GM12878 (cell line): ENCODE measurements around the gene KAT2B. TPM values are rescaled to one million over a fixed set of nuclear protein-coding genes. Genes with fewer than 3 reads are reported as not detected.

ENCODE experiments used
- ATAC-seq: fragments of 200-7000 bp; cut with Tn5 transposase; 3 replicates; pipeline ENCODE4 v1.9.1; 2020; ENCODE audit warnings: mild to moderate bottlenecking, moderate library complexity
- BruUV-seq: library from RNA; stranded (reverse); fragments of 400-500 nt; replicated peaks from 2 replicates; lab custom pipeline; 2021; lab: Mats Ljungman, UMichigan
- CTCF ChIA-PET: fragments of 300-600 bp; sonication (Branson Sonifier 250); formaldehyde crosslinking; extraction: SDS; loops from one replicate; lab custom pipeline; 2021; ENCODE audit warnings: inconsistent platforms; lab: Yijun Ruan, JAX
- POLR2A ChIA-PET: fragments of 350-600 bp; formaldehyde crosslinking; extraction: SDS; loops from one replicate; lab custom pipeline; 2021; ENCODE audit warnings: inconsistent platforms; lab: Charles Lee
- RAD21 ChIA-PET: fragments of 300-600 bp; sonication (Branson Sonifier 250); formaldehyde crosslinking; loops from one replicate; lab custom pipeline; 2023; ENCODE audit warnings: antibody characterized with exemption; ENCODE audit not compliant: unreplicated experiment; lab: Charles Lee
- SMC1A ChIA-PET: fragments of 300-600 bp; sonication (Branson Sonifier 250); formaldehyde crosslinking; loops from one replicate; lab custom pipeline; 2023; ENCODE audit not compliant: unreplicated experiment, uncharacterized antibody; lab: Charles Lee
- DNase-seq: peaks from one replicate; pipeline ENCODE4 v3.0.0-alpha.2; 2011; ENCODE audit warnings: low read depth, low spot score
- FAIRE-seq: peaks from 3 replicates; lab custom pipeline; 2011; peaks lifted over from hg19 to GRCh38; lab: Jason Lieb, UNC
- H2AFZ ChIP-seq: 2 replicates; pipeline ENCODE4 v1.6.0; 2011; ENCODE audit warnings: low read depth, low read length, control low read depth; ENCODE audit not compliant: control insufficient read depth
- H3K27ac ChIP-seq: 2 replicates; pipeline ENCODE4 v1.5.1; 2011; ENCODE audit warnings: control low read depth; ENCODE audit not compliant: control insufficient read depth, insufficient read depth
- H3K27me3 ChIP-seq, 2 experiments: replicated peaks in 1 of 2; 2 replicates each; pipeline versions ENCODE4 v1.6.0 to v1.6.1; 2011; ENCODE audit warnings: low read length in 1 of 2; ENCODE audit not compliant: control insufficient read depth in 2 of 2, insufficient read depth in 2 of 2
- H3K36me3 ChIP-seq, 2 experiments: 2 replicates each; pipeline ENCODE4 v1.5.1; 2011; ENCODE audit warnings: low read length in 1 of 2; ENCODE audit not compliant: control insufficient read depth in 2 of 2, insufficient read depth in 2 of 2
- H3K4me1 ChIP-seq: 2 replicates; pipeline ENCODE4 v1.6.1; 2011; ENCODE audit warnings: mild to moderate bottlenecking, low read length, moderate library complexity, mixed read lengths; ENCODE audit not compliant: control insufficient read depth, insufficient read depth
- H3K4me2 ChIP-seq: 2 replicates; pipeline ENCODE4 v1.6.0; 2011; ENCODE audit warnings: control low read depth; ENCODE audit not compliant: control insufficient read depth, insufficient read depth
- H3K4me3 ChIP-seq: fragments of 200-600 bp; sonication (generic); 2 replicates; pipeline ENCODE4 v1.5.1; 2016
- H3K79me2 ChIP-seq: 2 replicates; pipeline ENCODE4 v1.6.0; 2011; ENCODE audit warnings: low read length; ENCODE audit not compliant: control insufficient read depth, insufficient read depth
- H3K9ac ChIP-seq: 2 replicates; pipeline ENCODE4 v1.8.0; 2011; ENCODE audit warnings: low read length, control low read depth, mixed read lengths; ENCODE audit not compliant: control insufficient read depth, insufficient read depth
- H3K9me3 ChIP-seq: replicated peaks from 3 replicates; pipeline ENCODE4 v1.5.1; 2011; ENCODE audit warnings: mild to moderate bottlenecking, low read length; ENCODE audit not compliant: control insufficient read depth, insufficient read depth
- H4K20me1 ChIP-seq: 2 replicates; pipeline ENCODE4 v1.6.0; 2011; ENCODE audit not compliant: control insufficient read depth, insufficient read depth
- BCL11A ChIP-seq: IDR thresholded peaks from 2 replicates; pipeline ENCODE4 v1.6.1; 2011; ENCODE audit warnings: low read depth, low read length
- HSF1 ChIP-seq: fragments of 150-350 bp; IDR thresholded peaks from 2 replicates; pipeline ENCODE4 v1.6.1; 2014; ENCODE audit warnings: mild to moderate bottlenecking, low read depth, low read length
- IKZF1 ChIP-seq: fragments of 450-650 bp; conservative IDR thresholded peaks from 2 replicates; pipeline ENCODE4 v1.6.1; 2017; ENCODE audit warnings: antibody characterized with exemption, mild to moderate bottlenecking
- IRF4 ChIP-seq: IDR thresholded peaks from 2 replicates; pipeline ENCODE4 v1.6.1; 2011; ENCODE audit warnings: low read depth, low read length
- KAT2A ChIP-seq: conservative IDR thresholded peaks from 2 replicates; pipeline ENCODE4 v1.6.1; 2011; ENCODE audit warnings: low read depth, low read length; ENCODE audit not compliant: control insufficient read depth
- MEF2A ChIP-seq: IDR thresholded peaks from 2 replicates; pipeline ENCODE4 v1.6.1; 2011; ENCODE audit warnings: low read depth, mild to moderate bottlenecking, low read length, moderate library complexity; ENCODE audit not compliant: insufficient read depth
- MTA2 ChIP-seq: fragments of 450-650 bp; IDR thresholded peaks from 2 replicates; pipeline ENCODE4 v1.6.1; 2016; ENCODE audit warnings: low read depth, mild to moderate bottlenecking, moderate library complexity
- MTA3 ChIP-seq: IDR thresholded peaks from 2 replicates; pipeline ENCODE4 v1.6.1; 2012; ENCODE audit warnings: low read length, inconsistent platforms, borderline replicate concordance
- RELB ChIP-seq: fragments of 450-650 bp; IDR thresholded peaks from 2 replicates; pipeline ENCODE4 v1.6.1; 2017; ENCODE audit warnings: low read depth, mild to moderate bottlenecking, moderate library complexity
- SMC3 ChIP-seq: IDR thresholded peaks from 2 replicates; pipeline ENCODE4 v1.6.1; 2011; ENCODE audit warnings: low read length, improper control_type of control experiment, borderline replicate concordance
- SRF ChIP-seq, 2 experiments: IDR thresholded peaks; 2 replicates each; pipeline ENCODE4 v1.6.1; 2011; ENCODE audit warnings: low read depth in 2 of 2, low read length in 2 of 2, mild to moderate bottlenecking in 1 of 2, moderate library complexity in 1 of 2
- TBL1XR1 ChIP-seq: IDR thresholded peaks from 2 replicates; pipeline ENCODE4 v1.6.1; 2012; ENCODE audit warnings: low read depth, low read length, improper control_type of control experiment
- ZNF274 ChIP-seq: IDR thresholded peaks from one replicate; pipeline ENCODE4 v1.8.0; 2011; ENCODE audit not compliant: insufficient read length, insufficient read depth
- WGBS: methylation state at CpG from one replicate; pipeline ENCODE4 v1.1.6; 2016; ENCODE audit warnings: low lambda C conversion rate; ENCODE audit not compliant: insufficient replicate concordance, insufficient coverage; ENCODE audit errors: missing lambda C conversion rate; 5-methylcytosine and 5-hydroxymethylcytosine counted together
- in situ Hi-C: fragments of 300-500 bp; cut with MboI; formaldehyde crosslinking; loops from 9 replicates; pipeline ENCODE4 v1.14.3; 2018; ENCODE audit warnings: mixed read lengths
- intact Hi-C: fragments of 100-400 bp; cut with micrococcal nuclease; formaldehyde crosslinking; loops from one replicate; pipeline ENCODE4 v1.14.2; 2022; ENCODE audit not compliant: unreplicated experiment
- polyA plus RNA-seq, 11 experiments: library from polyadenylated mRNA; depleted of rRNA in 4 of 11; unstranded in 6 of 11; stranded (reverse) in 5 of 11; fragments of >200 nt; fragmentation: Nextera tagmentation in 4 of 11; fragmentation: Illumina TruSeq in 1 of 11; extraction: Ambion mirVana in 4 of 11; extraction: Trizol in 1 of 11; gene quantifications; 1 replicate in 1 of 11; 2 replicates in 10 of 11; pipeline versions ENCODE4 v1.2.1 to v1.2.3, GENCODE V29; 2011 to 2016; ENCODE audit warnings: inconsistent platforms in 2 of 11, missing spikeins in 2 of 11, low read depth in 1 of 11
- total RNA-seq, 4 experiments: library from RNA; depleted of rRNA in 3 of 4; stranded (reverse); fragments of >200 nt in 3 of 4; fragmentation: Illumina TruSeq in 1 of 4; extraction: Trizol in 1 of 4; gene quantifications; 2 replicates each; pipeline versions ENCODE4 v1.2.1 to v1.2.3, GENCODE V29; 2013 to 2021
- TF ChIP-seq, protein P1 (sequence below): IDR thresholded peaks from 2 replicates; pipeline ENCODE4 v1.6.1; 2011; ENCODE audit warnings: low read depth, low read length, improper control_type of control experiment, borderline replicate concordance

The KAT2B gene
- total and polyA plus RNA-seq, 10 of the 15 experiments (the other 5 are each of a cell fraction or from before 2014, with no cell fraction given) = 2.9 to 15.2 (median 10.2) TPM

- WGBS = 49% methylated on average over 4 of the region's 4 CpGs
- SMC1A ChIA-PET = no interaction called here
Observed at GRCh38 chr3:20012164-20012563, 28.1 kb upstream of the KAT2B start, which contains the start of gene PP2D1. Gene PP2D1 (minus strand): TSS chr3:20012264. CDS start chr3:20012072, 192 bp downstream.

DNA sequence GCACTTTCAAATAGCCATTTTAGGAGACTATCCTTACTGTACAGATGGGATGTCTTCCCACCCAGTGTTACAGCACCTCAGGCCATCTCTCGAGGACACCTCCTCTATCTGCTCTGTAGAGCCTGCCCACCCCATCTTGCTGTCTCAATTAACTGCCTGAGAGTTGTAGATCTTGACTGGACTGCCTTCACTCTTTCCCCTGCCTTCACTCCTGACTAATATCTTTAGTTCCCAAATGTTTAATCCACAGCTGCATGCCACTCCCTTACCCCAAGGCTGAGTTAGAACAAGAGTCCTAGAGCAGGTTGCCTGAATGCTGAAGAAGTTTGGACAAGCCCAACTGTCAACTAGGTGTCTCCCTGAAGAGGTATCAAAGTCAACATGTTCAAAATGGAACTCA lies 26.9 kb upstream of the KAT2B start:
- Histone ChIP-seq H3K4me1 (no peaks in the 10 kb centered on the region), H3K9me3 (no peaks in the 10 kb centered on the region), H3K79me2 (no peaks in the 10 kb centered on the region), H4K20me1 (no peaks in the 10 kb centered on the region), H3K27ac (no peak overlapping the region), H3K27me3 (no peaks in the 10 kb centered on the region), H3K4me2 (no peak overlapping the region), H3K4me3 (no peak overlapping the region), H3K9ac (no peak overlapping the region), H2AFZ (no peak overlapping the region), H3K36me3 (no peaks in the 10 kb centered on the region)
- in situ Hi-C loops (no loop called here), intact Hi-C loops (no loop called here)
- no peak for FAIRE-seq
- no peak for ATAC-seq
- POLR2A ChIA-PET = no interaction called here
- CTCF ChIA-PET = interaction anchor here (1.7 kb wide), 1 partner anchor 127 kb away, joined by 3 read pairs; no protein-coding TSS in a partner anchor
- DNase-seq = no peak
- RAD21 ChIA-PET = no interaction called here
- 0% methylated on average over 1 of the region's 1 CpG for WGBS
- BruUV-seq = no TSS peak
- SMC1A ChIA-PET = interaction anchor here (0.7 to 0.8 kb wide), 3 partner anchors 28 to 820 kb away, joined by 3 read pairs; no protein-coding TSS in a partner anchor
- TF ChIP-seq MTA2 = no peak
- no peak for TF ChIP-seq SRF (IDR thresholded peaks at IDR 0.05; ENCODE audit: low read depth in 2 of 2, low read length in 2 of 2)
- no peak for TF ChIP-seq SMC3
- TF ChIP-seq HSF1 = no peak
- TF ChIP-seq MTA3 = no peak
- no peak for TF ChIP-seq ZNF274
- no peak for TF ChIP-seq BCL11A
- TF ChIP-seq, protein P1, sequence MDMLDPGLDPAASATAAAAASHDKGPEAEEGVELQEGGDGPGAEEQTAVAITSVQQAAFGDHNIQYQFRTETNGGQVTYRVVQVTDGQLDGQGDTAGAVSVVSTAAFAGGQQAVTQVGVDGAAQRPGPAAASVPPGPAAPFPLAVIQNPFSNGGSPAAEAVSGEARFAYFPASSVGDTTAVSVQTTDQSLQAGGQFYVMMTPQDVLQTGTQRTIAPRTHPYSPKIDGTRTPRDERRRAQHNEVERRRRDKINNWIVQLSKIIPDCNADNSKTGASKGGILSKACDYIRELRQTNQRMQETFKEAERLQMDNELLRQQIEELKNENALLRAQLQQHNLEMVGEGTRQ = no peak
- no peak for TF ChIP-seq IRF4
- no peak for TF ChIP-seq TBL1XR1
- TF ChIP-seq IKZF1 = no peak
- no peak for TF ChIP-seq RELB
- no peak for TF ChIP-seq MEF2A
- TF ChIP-seq KAT2A = no peak

More at GRCh38 chr3:20012164-20012563, 28.1 kb upstream of the KAT2B start, which contains the start of gene PP2D1:
- no peaks in the 10 kb centered on the region for H3K79me2 ChIP-seq
- H3K4me1 ChIP-seq = no peaks in the 10 kb centered on the region
- ChIA-PET POLR2A (no interaction called here), RAD21 (no interaction called here), CTCF (interaction anchor here (1.7 kb wide), 1 partner anchor 126 kb away, joined by 3 read pairs; no protein-coding TSS in a partner anchor)
- H3K27me3 ChIP-seq = no peaks in the 10 kb centered on the region
- no peak within 1 kb of the TSS for H2AFZ ChIP-seq
- H3K27ac ChIP-seq = no peak within 1 kb of the TSS
- H3K9me3 ChIP-seq = no peaks in the 10 kb centered on the region
- no peak within 1 kb of the TSS for H3K4me2 ChIP-seq
- H3K4me3 ChIP-seq = no peak within 1 kb of the TSS
- FAIRE-seq = no peak
- H3K36me3 ChIP-seq = no peaks in the 10 kb centered on the region
- no TSS peak for BruUV-seq
- intact Hi-C loops = no loop called here
- ATAC-seq = no peak
- H4K20me1 ChIP-seq = no peaks in the 10 kb centered on the region
- no peak for TF ChIP-seq BCL11A
- TF ChIP-seq, all 136 proteins: peak for 0
- in situ Hi-C loops = no loop called here
- no peak for DNase-seq
- no peak within 1 kb of the TSS for H3K9ac ChIP-seq
